ENCODE data around the gene DEAF1. TPM values are rescaled to one million over a fixed set of nuclear protein-coding genes. Genes with fewer than 3 reads are reported as not detected.
A peak's percentile ranks its signal among the peaks of the same experiment; 100 is the strongest.

DEAF1 gene
- total and polyA plus RNA-seq, 9 of the 15 experiments (the other 6 are each of a cell fraction or from before 2014, with no cell fraction given) = 2.0 to 69.1 (median 26.8) TPM

DNA sequence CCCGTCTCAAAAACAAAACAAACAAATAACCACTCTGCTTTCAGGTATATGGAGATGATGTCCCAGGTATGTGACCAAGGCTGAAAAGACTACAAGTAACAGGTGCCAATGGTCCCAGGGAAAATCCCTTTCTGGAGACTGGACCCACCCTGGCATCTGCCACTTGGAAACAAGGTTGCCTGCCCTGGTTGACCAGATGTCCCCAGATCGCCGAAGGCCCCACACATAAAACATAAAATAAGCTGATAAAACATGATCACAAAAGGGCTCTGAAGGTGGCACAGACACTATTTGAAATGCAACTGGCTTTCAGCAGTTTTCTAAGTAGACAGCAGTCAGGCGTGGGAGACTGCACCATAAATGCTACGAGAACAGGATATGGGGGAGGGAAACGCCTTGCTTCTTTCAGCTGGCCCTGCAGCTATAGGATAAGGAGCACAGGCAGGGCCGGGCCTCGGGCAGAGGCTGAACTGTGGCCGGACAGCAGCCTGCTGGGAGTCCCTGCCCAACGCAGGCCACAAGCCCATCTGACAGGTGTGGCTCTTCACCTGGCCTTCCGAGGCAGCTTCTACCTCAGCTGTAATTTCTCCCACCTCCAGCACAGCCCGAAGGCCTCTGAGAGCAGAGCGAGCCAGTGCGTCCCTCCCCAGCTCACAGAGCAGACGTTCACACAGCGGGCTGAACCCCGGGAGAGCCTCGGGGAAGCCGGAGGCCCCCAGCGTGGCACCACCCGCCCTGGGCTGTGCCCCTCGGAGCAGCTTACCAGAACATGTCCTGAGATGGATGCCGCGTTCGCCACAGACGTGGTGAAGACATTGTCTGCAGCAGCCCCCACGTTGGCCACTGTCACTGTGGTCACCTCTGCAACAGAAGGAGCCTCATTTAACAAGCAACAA is 4.0 kb downstream of the DEAF1 start (continued):
- TF ChIP-seq, protein P1, sequence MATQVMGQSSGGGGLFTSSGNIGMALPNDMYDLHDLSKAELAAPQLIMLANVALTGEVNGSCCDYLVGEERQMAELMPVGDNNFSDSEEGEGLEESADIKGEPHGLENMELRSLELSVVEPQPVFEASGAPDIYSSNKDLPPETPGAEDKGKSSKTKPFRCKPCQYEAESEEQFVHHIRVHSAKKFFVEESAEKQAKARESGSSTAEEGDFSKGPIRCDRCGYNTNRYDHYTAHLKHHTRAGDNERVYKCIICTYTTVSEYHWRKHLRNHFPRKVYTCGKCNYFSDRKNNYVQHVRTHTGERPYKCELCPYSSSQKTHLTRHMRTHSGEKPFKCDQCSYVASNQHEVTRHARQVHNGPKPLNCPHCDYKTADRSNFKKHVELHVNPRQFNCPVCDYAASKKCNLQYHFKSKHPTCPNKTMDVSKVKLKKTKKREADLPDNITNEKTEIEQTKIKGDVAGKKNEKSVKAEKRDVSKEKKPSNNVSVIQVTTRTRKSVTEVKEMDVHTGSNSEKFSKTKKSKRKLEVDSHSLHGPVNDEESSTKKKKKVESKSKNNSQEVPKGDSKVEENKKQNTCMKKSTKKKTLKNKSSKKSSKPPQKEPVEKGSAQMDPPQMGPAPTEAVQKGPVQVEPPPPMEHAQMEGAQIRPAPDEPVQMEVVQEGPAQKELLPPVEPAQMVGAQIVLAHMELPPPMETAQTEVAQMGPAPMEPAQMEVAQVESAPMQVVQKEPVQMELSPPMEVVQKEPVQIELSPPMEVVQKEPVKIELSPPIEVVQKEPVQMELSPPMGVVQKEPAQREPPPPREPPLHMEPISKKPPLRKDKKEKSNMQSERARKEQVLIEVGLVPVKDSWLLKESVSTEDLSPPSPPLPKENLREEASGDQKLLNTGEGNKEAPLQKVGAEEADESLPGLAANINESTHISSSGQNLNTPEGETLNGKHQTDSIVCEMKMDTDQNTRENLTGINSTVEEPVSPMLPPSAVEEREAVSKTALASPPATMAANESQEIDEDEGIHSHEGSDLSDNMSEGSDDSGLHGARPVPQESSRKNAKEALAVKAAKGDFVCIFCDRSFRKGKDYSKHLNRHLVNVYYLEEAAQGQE (IDR thresholded peaks at IDR 0.05; ENCODE audit: borderline replicate concordance) = peak; percentile 18; the same call in 1 of the 2 replicates
- TF ChIP-seq, protein P1 (CRISPR knock-in tag; IDR thresholded peaks at IDR 0.05; ENCODE audit: low read depth) = no peak
- TF ChIP-seq, protein P2, sequence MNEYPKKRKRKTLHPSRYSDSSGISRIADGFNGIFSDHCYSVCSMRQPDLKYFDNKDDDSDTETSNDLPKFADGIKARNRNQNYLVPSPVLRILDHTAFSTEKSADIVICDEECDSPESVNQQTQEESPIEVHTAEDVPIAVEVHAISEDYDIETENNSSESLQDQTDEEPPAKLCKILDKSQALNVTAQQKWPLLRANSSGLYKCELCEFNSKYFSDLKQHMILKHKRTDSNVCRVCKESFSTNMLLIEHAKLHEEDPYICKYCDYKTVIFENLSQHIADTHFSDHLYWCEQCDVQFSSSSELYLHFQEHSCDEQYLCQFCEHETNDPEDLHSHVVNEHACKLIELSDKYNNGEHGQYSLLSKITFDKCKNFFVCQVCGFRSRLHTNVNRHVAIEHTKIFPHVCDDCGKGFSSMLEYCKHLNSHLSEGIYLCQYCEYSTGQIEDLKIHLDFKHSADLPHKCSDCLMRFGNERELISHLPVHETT (CRISPR knock-in tag; conservative IDR thresholded peaks at IDR 0.05 in 1 of 2, IDR thresholded peaks at IDR 0.05 in 1 of 2) = 0 out of 4 replicates have a peak, but pooled peaks of 1 of the 2 experiments have one; percentile 36
- no peak for TF ChIP-seq ZNF140 (CRISPR knock-in tag; IDR thresholded peaks at IDR 0.05)
- TF ChIP-seq RBM15 (IDR thresholded peaks at IDR 0.05; ENCODE audit: insufficient read depth, low read length) = no peak
- no peak for TF ChIP-seq FOSL1 (tag; conservative IDR thresholded peaks at IDR 0.05)
- no peak for TF ChIP-seq ZNF699 (CRISPR knock-in tag; IDR thresholded peaks at IDR 0.05; ENCODE audit: insufficient replicate concordance)
- peak; percentile 33; the same call in 1 of the 2 replicates for TF ChIP-seq LEF1 (IDR thresholded peaks at IDR 0.05)
- 0 out of 2 replicates have a peak, but pooled peaks have one; percentile 24 for TF ChIP-seq MBD2 (IDR thresholded peaks at IDR 0.05; ENCODE audit: borderline replicate concordance, low read depth)
- TF ChIP-seq, protein P3, sequence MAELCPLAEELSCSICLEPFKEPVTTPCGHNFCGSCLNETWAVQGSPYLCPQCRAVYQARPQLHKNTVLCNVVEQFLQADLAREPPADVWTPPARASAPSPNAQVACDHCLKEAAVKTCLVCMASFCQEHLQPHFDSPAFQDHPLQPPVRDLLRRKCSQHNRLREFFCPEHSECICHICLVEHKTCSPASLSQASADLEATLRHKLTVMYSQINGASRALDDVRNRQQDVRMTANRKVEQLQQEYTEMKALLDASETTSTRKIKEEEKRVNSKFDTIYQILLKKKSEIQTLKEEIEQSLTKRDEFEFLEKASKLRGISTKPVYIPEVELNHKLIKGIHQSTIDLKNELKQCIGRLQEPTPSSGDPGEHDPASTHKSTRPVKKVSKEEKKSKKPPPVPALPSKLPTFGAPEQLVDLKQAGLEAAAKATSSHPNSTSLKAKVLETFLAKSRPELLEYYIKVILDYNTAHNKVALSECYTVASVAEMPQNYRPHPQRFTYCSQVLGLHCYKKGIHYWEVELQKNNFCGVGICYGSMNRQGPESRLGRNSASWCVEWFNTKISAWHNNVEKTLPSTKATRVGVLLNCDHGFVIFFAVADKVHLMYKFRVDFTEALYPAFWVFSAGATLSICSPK (IDR thresholded peaks at IDR 0.05; ENCODE audit: borderline replicate concordance) = no peak
- TF ChIP-seq JUND (IDR thresholded peaks at IDR 0.05; ENCODE audit: borderline replicate concordance, low read depth, low read length) = 0 out of 2 replicates have a peak, but pooled peaks have one; percentile 18
- no peak for TF ChIP-seq JUND (tag; IDR thresholded peaks at IDR 0.05; ENCODE audit: borderline replicate concordance, low read depth, low read length)
- no peak for TF ChIP-seq TCF7L2 (IDR thresholded peaks at IDR 0.05; ENCODE audit: low read depth, low read length)
- TF ChIP-seq TFAM (CRISPR knock-in tag; conservative IDR thresholded peaks at IDR 0.05) = no peak
- no peak for TF ChIP-seq ZNF445 (CRISPR knock-in tag; IDR thresholded peaks at IDR 0.05; ENCODE audit: low read depth)
